CD4-positive, alpha-beta T cell treated with Interferon gamma for 1 hour (primary cell): ENCODE data around the gene SDF4.
"Not testable (repeated sequence)": the region's sequence is repeated elsewhere in the genome, so short reads cannot be mapped to it uniquely, and the experiment has no call there.

Experiments used
- DNase-seq: peaks from one replicate; pipeline ENCODE4 v3.0.0-alpha.2; 2020

SDF4 gene

GRCh38 chr1:1259119-1259488 is 27.3 kb upstream of the SDF4 start:
- DNase-seq = no peak

DNA sequence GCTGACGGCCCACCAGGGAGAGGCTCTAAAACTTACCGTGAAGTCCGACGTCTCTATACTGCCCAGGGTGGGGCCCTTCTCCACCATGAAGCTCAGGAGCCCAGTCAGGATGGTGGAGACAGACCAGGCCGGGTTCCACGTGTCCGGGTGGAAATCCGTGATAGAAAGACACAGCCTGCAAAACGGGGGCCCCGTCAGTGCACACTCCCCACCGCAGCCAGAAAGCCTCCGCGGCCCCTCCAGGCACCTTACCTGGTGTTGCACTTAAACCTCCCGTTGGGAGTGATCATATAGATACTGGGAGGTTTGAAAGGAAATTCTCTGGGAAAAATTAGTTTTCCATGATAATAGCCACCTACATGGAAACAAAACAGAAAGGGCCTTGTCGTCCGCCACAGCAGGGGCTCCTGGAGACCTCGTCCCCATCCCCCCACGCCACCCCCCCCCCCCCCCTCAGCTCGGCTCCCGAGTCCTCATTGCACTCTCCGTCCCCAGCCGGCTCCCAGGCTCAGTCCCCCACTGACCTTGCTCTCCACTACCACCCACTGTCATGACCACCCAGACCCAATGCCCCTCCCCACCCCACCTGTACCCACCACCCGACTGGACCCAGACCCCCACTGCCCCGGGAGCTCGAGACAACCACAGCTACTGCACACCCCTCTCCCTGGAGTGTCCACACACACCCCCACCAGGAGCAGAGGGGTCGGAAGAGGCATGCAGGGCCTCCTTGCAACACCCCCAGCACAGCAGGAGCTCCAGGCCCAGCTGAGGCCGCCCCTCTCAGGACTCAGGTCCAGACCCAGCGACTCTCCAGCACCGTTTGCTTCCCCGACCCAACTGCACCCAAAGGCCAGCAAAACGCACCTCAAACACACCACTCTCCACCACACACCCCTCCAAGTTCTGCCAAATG is 25.4 kb upstream of the SDF4 start:
- no peak for DNase-seq

- no peak for DNase-seq
These were observed 23.8 kb upstream of the SDF4 start for GRCh38 chr1:1255611-1256010.

- DNase-seq = no peak
These were observed 23.3 kb upstream of the SDF4 start for GRCh38 chr1:1255078-1255477.

DNA sequence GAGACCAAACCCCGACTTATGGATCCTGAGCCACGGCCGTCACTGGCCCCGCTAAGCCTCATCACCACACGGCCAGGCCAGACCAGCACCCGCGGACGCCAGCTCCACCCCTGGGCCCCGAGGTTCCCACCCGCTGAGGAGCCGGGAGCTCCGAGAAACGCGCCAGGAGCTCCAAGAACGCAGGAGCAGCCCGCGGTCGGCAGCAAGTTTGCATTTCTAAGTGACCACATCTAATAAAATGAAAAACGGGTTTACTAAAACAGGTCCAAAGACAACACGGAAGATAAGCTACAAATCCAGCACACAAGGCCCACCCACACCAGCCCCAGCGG is 22.8 kb upstream of the SDF4 start:
- no peak for DNase-seq

GRCh38 chr1:1253972-1254666 is 22.3 kb upstream of the SDF4 start:
- no peak for DNase-seq

DNA sequence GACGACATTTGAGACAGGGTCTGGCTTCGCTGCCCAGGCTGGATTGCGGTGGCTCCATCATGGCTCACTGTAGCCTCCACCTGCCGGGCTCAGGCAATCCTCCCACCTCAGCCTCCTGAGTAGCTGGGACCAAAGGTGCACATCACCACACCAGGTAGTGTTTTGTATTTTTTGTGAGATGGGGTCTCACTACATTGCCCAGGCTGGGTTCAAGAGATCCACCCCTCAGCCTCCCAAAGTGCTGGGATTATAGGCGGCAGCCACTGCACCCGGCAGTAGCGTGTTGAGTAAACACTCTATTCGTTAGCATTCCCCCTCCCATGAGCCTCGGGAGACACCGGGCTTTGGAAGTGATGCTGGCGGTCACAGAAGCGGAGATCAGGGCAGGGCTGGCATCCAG is 21.5 kb upstream of the SDF4 start:
- no peak for DNase-seq

- DNase-seq = no peak
These were observed 19.0 kb upstream of the SDF4 start for GRCh38 chr1:1250786-1251284.

- not testable (repeated sequence) for DNase-seq
These were observed 16.5 kb upstream of the SDF4 start for GRCh38 chr1:1248009-1248913.

DNA sequence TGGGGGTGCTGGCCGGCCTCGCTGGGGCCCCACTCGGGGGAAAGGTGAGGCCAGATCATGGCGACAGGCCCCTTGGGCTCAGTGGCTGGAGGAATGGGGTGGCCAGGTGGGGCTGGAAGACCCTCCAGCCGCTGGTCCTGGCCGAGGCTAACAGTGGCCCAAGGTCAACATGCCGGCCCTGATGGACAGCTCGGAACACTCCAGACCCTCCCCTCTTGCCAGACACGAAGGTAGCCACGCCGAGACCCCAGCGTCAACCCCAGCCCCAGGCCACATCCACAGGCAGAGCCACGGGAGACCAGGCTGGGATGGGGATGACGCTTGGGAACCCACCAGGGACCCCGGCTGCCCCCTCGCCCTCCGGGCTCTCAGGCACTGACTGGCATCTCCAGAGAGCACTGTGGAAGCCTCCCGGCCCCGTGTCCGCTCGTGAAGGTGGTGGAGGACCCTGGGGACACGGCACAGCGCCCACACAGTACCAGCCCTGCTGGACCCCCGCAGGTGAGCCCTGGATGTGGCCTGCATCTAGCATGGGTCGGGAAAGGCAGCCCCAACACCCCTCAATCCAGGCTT is 15.6 kb upstream of the SDF4 start:
- no peak for DNase-seq

GRCh38 chr1:1246577-1247340 is 15.0 kb upstream of the SDF4 start, which contains the start of gene C1QTNF12:
Gene C1QTNF12 (minus strand): TSS chr1:1246722. CDS start chr1:1246690, 32 bp downstream.
- DNase-seq = no peak

- no peak for DNase-seq
These were observed 14.2 kb upstream of the SDF4 start for GRCh38 chr1:1245817-1246576.

- DNase-seq = no peak
These were observed 13.5 kb upstream of the SDF4 start for GRCh38 chr1:1245178-1245816.

DNA sequence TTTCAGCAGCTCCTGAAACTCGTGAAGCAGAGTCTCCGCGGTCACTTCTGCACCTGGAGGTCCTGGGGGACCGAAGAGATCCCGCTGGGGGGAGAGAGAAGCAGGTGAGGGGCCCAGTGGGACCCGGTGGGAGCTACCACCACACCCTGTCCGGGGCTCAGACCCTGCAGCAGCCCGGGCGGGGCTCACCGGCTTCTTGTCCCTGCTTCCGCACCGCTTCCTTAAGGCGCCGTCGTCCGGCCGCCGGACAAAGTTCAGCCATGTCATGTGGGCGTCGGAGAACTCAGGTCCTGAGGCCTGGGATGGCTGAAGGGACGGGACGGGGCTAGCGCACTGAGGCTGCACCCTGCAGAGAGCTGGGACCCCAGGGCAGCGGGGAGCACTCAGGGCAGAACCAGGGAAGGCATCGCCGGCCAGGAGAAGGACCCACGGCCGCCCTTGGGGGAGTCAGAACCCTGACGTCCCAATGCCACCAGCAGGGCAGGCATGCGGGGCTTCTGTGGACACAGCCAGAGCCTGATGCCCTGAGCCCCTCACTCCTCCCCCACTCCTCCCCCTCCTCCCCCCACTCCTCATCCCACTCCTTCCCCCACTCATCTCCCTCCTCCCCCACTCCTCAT is 12.5 kb upstream of the SDF4 start:
- no peak for DNase-seq

- no peak for DNase-seq
These were observed 12.0 kb upstream of the SDF4 start for GRCh38 chr1:1243807-1244191.

- no peak for DNase-seq
These were observed 11.5 kb upstream of the SDF4 start for GRCh38 chr1:1243266-1243660.

- DNase-seq = no peak
These were observed 10.9 kb upstream of the SDF4 start for GRCh38 chr1:1242461-1243265.

DNA sequence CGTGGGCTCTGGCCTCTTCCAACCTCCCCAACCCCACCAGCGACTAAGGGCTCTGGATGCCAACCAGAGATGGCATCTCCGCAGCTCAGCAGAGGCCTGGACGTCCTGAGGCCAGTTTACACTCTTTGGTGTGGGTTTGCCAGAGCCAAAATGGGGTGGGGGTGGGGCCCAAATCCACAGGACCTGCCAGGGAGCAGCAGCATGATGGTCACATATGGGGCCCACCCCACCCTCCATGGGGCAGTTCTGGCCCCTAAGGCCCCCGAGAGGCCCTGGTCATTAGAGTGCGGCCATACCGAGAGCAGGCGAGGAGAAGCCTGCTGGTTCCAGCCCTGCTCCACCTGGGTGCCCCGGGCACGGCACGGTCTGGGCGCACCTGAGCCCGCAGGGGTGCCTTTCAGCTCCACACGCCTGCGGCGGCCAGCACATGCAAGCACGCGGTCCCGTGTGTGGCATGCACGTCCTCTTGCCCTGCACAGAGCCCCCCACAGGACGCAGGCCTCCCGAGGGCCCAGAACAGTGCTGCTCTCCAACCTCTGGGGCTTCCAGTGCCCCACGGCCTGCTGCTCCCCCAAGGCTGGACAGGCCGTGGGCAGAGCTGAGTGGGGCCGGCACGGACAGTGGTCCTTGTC is 9.9 kb upstream of the SDF4 start:
- no peak for DNase-seq
